Esophagus muscularis mucosa (tissue), 3 donors: Measurements from ENCODE around the gene SYNRG.

ENCODE experiments used
- POLR2AphosphoS5 ChIP-seq, 2 donors: sonication (generic); formaldehyde crosslinking; IDR thresholded peaks; one replicate each; pipeline ENCODE4 v1.6.1; 2017; ENCODE audit warnings: antibody characterized with exemption in 2 of 2
- TF ChIP-seq, protein P1 (sequence below), 3 experiments: fragments of 200-600 bp in 2 of 3; fragments of 450-650 bp in 1 of 3; sonication (generic) in 2 of 3; IDR thresholded peaks; one replicate each; pipeline ENCODE4 v1.5.1; 2017 to 2019; ENCODE audit warnings: antibody characterized with exemption in 3 of 3, mild to moderate bottlenecking in 2 of 3, moderate library complexity in 1 of 3

DNA sequence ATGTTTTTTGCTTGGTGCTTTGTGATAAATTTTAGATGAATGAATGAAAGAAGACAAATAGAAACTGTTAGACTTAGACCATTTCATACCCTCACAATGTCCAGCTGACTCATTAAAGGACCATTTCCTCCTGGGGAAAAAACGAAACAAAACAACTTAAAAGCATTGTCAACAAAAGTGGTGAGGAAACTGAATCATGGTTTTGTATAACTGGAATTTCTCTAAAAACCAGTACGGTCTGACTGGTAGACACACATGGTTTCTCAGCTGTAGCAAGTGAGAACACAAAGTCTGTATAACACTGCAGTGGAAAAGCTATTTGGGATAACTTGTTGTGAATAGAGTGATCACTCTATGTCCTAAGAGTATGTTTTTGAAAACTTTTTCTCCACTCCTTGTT is 39.3 kb upstream of the SYNRG start:
- TF ChIP-seq, protein P1, sequence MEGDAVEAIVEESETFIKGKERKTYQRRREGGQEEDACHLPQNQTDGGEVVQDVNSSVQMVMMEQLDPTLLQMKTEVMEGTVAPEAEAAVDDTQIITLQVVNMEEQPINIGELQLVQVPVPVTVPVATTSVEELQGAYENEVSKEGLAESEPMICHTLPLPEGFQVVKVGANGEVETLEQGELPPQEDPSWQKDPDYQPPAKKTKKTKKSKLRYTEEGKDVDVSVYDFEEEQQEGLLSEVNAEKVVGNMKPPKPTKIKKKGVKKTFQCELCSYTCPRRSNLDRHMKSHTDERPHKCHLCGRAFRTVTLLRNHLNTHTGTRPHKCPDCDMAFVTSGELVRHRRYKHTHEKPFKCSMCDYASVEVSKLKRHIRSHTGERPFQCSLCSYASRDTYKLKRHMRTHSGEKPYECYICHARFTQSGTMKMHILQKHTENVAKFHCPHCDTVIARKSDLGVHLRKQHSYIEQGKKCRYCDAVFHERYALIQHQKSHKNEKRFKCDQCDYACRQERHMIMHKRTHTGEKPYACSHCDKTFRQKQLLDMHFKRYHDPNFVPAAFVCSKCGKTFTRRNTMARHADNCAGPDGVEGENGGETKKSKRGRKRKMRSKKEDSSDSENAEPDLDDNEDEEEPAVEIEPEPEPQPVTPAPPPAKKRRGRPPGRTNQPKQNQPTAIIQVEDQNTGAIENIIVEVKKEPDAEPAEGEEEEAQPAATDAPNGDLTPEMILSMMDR (IDR thresholded peaks at IDR 0.05): no peak
- TF ChIP-seq POLR2AphosphoS5 (IDR thresholded peaks at IDR 0.05): no peak
